WERI-Rb-1 (cell line): ENCODE data around the gene BAG2.

Experiments
- DNase-seq: peaks from one replicate; pipeline ENCODE4 v3.0.0-alpha.2; 2020
- H3K27ac ChIP-seq: fragments of 250-450 bp; sonication (Bioruptor Pico); 2 replicates; pipeline ENCODE4 v1.5.1; 2020; ENCODE audit warnings: mild to moderate bottlenecking, moderate library complexity
- H3K27me3 ChIP-seq: fragments of 250-450 bp; sonication (Bioruptor Pico); 2 replicates; pipeline ENCODE4 v1.5.1; 2021; ENCODE audit warnings: mild to moderate bottlenecking, low read depth, moderate library complexity; ENCODE audit not compliant: insufficient read depth, severe bottlenecking
- H3K36me3 ChIP-seq: fragments of 250-450 bp; sonication (Bioruptor Pico); 2 replicates; pipeline ENCODE4 v1.5.1; 2020; ENCODE audit warnings: mild to moderate bottlenecking, moderate library complexity
- H3K4me3 ChIP-seq: 2 replicates; pipeline ENCODE4 v1.5.1; 2011; ENCODE audit warnings: low read depth, mild to moderate bottlenecking, control low read depth, low read length
- H3K9me3 ChIP-seq: fragments of 250-450 bp; sonication (Bioruptor Pico); 2 replicates; pipeline ENCODE4 v1.5.1; 2021; ENCODE audit warnings: mild to moderate bottlenecking, moderate library complexity; ENCODE audit not compliant: severe bottlenecking
- CTCF ChIP-seq: IDR thresholded peaks from 2 replicates; pipeline ENCODE4 v1.5.1; 2011; ENCODE audit warnings: low read depth, mild to moderate bottlenecking, control low read depth, inconsistent platforms, low read length

The BAG2 gene

DNA sequence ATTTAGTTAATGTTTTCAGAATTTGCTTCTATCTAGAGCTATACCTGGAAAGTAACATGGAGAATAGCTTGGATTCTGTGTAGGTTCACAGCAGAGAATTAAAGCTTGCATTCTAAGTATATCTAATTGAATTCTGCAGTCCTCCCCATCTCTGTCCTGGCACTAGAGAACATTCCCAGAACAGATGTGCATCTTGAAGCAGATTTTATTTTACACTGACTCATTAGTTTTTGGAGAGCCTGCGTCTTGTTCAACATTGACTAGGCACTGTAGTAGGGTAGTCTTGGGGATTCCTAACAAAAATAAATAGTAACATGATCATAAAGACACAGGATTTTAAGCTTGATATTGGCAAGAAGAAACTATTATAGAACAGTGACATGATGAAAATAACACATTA lies 36.2 kb upstream of the BAG2 start:
- Histone ChIP-seq H3K4me3 (no peak overlapping the region), H3K27ac (no peak overlapping the region), H3K27me3 (no peaks in the 10 kb centered on the region), H3K9me3 (no peaks in the 10 kb centered on the region), H3K36me3 (peaks cover 59% of the 10 kb centered on the region)
- DNase-seq: no peak
- TF ChIP-seq CTCF: no peak

DNA sequence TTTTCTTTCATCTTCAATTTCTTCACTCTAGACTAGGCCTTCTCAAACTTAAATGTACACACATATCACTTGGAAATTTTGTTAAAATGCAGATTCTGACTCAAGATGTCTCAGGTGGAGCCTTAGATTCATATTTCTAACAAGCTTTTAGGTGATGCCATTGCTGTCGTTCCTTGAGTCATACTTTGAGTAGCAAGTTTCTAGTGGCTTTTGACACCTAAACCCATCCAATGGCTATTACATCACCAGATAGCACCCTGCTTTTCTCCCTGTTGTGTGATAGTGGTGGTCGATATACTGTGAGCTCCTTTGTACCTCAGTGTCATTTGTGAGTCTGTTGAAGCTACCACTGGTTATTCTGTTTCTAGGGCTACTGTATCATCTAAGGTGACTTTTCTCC lies 34.8 kb upstream of the BAG2 start:
- H3K36me3 ChIP-seq: peaks cover 61% of the 10 kb centered on the region
- H3K27me3 ChIP-seq: no peaks in the 10 kb centered on the region

DNA sequence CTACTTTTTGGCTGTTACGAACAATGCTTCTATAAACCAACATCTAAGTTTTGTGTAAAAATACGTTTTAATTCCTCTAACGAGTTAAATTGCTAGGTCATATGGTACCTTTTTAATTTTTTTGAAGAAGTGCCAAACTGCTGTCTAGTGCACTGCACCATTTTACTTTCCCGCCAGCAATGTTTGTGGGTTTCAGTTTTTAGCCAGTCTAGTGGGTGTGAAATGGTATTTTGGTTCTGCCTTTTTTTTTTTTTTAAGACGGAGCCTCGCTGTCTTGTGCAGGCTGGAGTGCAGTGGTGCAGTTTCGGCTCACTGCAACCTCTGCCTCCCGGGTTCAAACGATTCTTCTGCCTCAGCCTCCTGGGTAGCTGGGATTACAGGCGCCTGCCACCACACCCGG lies 34.1 kb upstream of the BAG2 start:
- H3K27me3 ChIP-seq: no peaks in the 10 kb centered on the region
- H3K9me3 ChIP-seq: no peaks in the 10 kb centered on the region
- H3K27ac ChIP-seq: no peak overlapping the region
- no peak for TF ChIP-seq CTCF
- H3K36me3 ChIP-seq: peaks cover 62% of the 10 kb centered on the region
- DNase-seq: no peak
- H3K4me3 ChIP-seq: no peak overlapping the region

More for the DNA sequence above, 34.8 kb upstream of the BAG2 start:
- H3K9me3 ChIP-seq: no peaks in the 10 kb centered on the region
- no peak for TF ChIP-seq CTCF
- no peak overlapping the region for H3K4me3 ChIP-seq
- no peak for DNase-seq
- H3K27ac ChIP-seq: no peak overlapping the region

- Histone ChIP-seq H3K4me3 (no peak overlapping the region), H3K36me3 (peaks cover 46% of the 10 kb centered on the region), H3K27me3 (no peaks in the 10 kb centered on the region), H3K9me3 (no peaks in the 10 kb centered on the region), H3K27ac (no peak overlapping the region)
- TF ChIP-seq CTCF: no peak
- no peak for DNase-seq
Measured at GRCh38 chr6:57141451-57142177, 30.5 kb upstream of the BAG2 start.

DNA sequence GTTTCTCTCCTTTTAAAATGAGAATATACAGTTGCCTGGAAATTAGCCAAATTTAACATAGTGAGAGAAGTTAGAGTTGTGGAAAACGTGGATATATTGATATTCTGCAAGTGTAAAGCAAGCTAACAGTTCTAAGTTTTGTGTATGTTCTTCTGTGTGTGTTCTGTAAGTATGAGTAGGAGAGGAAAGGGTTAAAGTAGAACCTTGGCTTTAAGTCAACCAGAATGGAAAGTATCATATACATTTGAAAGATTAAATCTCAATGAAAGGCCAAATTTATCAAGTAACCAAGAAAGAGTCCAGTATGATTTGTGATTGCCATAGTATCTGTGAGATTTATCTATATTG lies 30.0 kb upstream of the BAG2 start:
- Histone ChIP-seq H3K9me3 (no peaks in the 10 kb centered on the region), H3K36me3 (peaks cover 47% of the 10 kb centered on the region), H3K4me3 (no peak overlapping the region), H3K27me3 (no peaks in the 10 kb centered on the region), H3K27ac (no peak overlapping the region)
- DNase-seq: no peak
- no peak for TF ChIP-seq CTCF

DNA sequence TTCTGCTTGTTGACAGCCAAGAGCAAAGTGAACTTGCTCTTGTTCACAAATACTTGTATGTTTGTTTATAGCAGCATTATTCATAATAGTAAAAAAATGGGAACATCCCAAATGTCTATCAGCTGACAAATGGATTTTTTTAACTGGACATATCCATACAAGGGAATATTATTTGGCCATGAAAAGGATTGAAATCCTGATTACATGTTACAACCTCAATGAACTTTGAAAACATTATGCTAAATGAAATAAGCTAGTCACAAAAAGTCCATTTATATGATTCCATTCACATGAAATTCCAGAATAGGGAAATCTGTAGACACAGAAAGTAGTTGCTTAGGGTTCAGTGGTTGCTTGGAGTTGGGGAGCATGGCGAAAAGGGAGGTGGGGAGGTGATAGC lies 28.4 kb upstream of the BAG2 start:
- TF ChIP-seq CTCF: no peak
- no peaks in the 10 kb centered on the region for H3K9me3 ChIP-seq
- H3K36me3 ChIP-seq: peaks cover 56% of the 10 kb centered on the region
- H3K4me3 ChIP-seq: no peak overlapping the region
- no peak overlapping the region for H3K27ac ChIP-seq
- no peaks in the 10 kb centered on the region for H3K27me3 ChIP-seq
- DNase-seq: no peak
